ENCODE measurements around the gene TBC1D22B. TPM values are rescaled to one million over a fixed set of nuclear protein-coding genes. Genes with fewer than 3 reads are reported as not detected.
"Not testable (repeated sequence)": the region's sequence is repeated elsewhere in the genome, so short reads cannot be mapped to it uniquely, and the experiment has no call there.

The TBC1D22B gene
- total RNA-seq, 4 donors from 2014 or later: 14.8 to 19.6 (median 17.6) TPM

- no peak for TF ChIP-seq POLR2A (IDR thresholded peaks at IDR 0.05)
- no peak for TF ChIP-seq CTCF (IDR thresholded peaks at IDR 0.05)
- no peak overlapping the region for H3K4me3 ChIP-seq (ENCODE audit: low read depth, poor library complexity, severe bottlenecking)
- DNase-seq (ENCODE audit: low spot score in 2 of 2): no peak
- WGBS, 2 donors: 80 to 87% methylated on average over 3 of the region's 3 CpGs
- intact Hi-C loops (cut with DNase I; ENCODE audit: low total_unique reads): no loop called here
Observed at GRCh38 chr6:37344308-37344707, 86.7 kb downstream of the TBC1D22B start.

- intact Hi-C loops (cut with DNase I; ENCODE audit: low total_unique reads); DNase-seq (ENCODE audit: low spot score in 2 of 2); H3K4me3 ChIP-seq (ENCODE audit: low read depth, poor library complexity, severe bottlenecking): not testable (repeated sequence)
- 77 to 80% methylated on average over 3 of the region's 3 CpGs for WGBS, 2 donors
Observed at GRCh38 chr6:37345804-37346203, 88.2 kb downstream of the TBC1D22B start.

GRCh38 chr6:37347177-37347576 lies 89.6 kb downstream of the TBC1D22B start:
- 89 to 95% methylated on average over 3 of the region's 3 CpGs for WGBS, 2 donors
- no peak overlapping the region for H3K4me3 ChIP-seq (ENCODE audit: low read depth, poor library complexity, severe bottlenecking)
- no peak for DNase-seq (ENCODE audit: low spot score in 2 of 2)
- intact Hi-C loops (cut with DNase I; ENCODE audit: low total_unique reads): no loop called here
- TF ChIP-seq CTCF (IDR thresholded peaks at IDR 0.05) (no peak), POLR2A (IDR thresholded peaks at IDR 0.05) (no peak)

- no peak overlapping the region for H3K4me3 ChIP-seq (ENCODE audit: low read depth, poor library complexity, severe bottlenecking)
- 74 to 80% methylated on average over 4 of the region's 4 CpGs for WGBS, 2 donors
- no peak for DNase-seq (ENCODE audit: low spot score in 2 of 2)
- TF ChIP-seq POLR2A (IDR thresholded peaks at IDR 0.05) (no peak), CTCF (IDR thresholded peaks at IDR 0.05) (no peak)
- intact Hi-C loops (cut with DNase I; ENCODE audit: low total_unique reads): no loop called here
Observed at GRCh38 chr6:37347670-37348111, 90.1 kb downstream of the TBC1D22B start.

GRCh38 chr6:37351027-37351426 lies 93.5 kb downstream of the TBC1D22B start:
- no peak for DNase-seq (ENCODE audit: low spot score in 2 of 2)
- 88 to 93% methylated on average over 3 of the region's 3 CpGs for WGBS, 2 donors
- intact Hi-C loops (cut with DNase I; ENCODE audit: low total_unique reads): no loop called here
- no peak for TF ChIP-seq POLR2A (IDR thresholded peaks at IDR 0.05)
- TF ChIP-seq CTCF (IDR thresholded peaks at IDR 0.05): no peak
- H3K4me3 ChIP-seq (ENCODE audit: low read depth, poor library complexity, severe bottlenecking): no peak overlapping the region

GRCh38 chr6:37352384-37352783 lies 94.8 kb downstream of the TBC1D22B start:
- intact Hi-C loops (cut with DNase I; ENCODE audit: low total_unique reads): no loop called here
- DNase-seq (ENCODE audit: low spot score in 2 of 2): no peak
- 93 to 94% methylated on average over 3 of the region's 3 CpGs for WGBS, 2 donors
- TF ChIP-seq POLR2A (IDR thresholded peaks at IDR 0.05) (no peak), CTCF (IDR thresholded peaks at IDR 0.05) (no peak)
- H3K4me3 ChIP-seq (ENCODE audit: low read depth, poor library complexity, severe bottlenecking): no peak overlapping the region

Data from lower leg skin (tissue), 4 donors.